ENCODE data around the gene SSBP4.

The SSBP4 gene

DNA sequence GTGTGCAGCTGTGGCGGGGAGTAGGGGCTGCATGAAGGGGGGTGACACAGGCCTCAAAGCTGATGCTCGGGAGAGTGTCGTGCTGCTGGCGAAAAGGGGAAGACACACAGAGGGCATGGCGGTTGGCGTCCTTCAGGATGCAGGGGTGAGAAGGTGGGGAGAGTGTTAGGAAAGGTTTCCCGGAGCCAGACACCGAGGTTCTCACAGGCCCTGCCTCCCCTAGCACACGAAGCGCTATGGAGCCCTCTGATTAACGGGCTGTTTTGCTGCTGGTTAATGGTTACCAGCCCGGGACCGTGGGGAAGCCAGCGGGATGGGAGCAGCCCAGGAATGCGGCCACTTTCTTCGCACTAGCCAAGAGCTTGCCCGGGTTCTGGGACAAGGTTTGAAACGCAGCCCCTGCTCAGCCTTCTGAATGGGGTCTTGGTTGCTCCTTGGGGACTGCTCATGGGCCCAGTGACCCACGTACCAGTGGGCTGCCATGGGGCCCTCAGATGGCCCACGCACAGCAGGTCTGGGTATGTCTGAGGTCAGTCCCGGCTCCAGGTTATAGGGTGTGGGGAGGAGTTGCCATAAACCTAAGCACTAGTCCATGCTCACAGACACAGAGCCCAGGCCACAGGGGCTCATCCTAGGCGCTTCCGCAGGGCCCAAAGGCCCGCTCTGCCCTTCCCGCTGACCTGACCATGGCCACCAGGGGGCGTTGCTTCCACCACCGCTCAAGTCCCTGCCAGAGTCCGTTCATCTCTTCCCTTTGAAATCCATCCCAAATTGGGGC, 50.1 kb downstream of the SSBP4 start:
- no peaks in the 10 kb centered on the region for H3K9me3 ChIP-seq (ENCODE audit: control insufficient read depth, low read length)
- H3K9ac ChIP-seq (ENCODE audit: low read length), result no peak overlapping the region
- peak; percentile 81 for DNase-seq (ENCODE audit: low read depth)
- no peak overlapping the region for H3K4me3 ChIP-seq (ENCODE audit: low read length)
- H3K36me3 ChIP-seq (ENCODE audit: control insufficient read depth, insufficient read depth, low read length, severe bottlenecking), result peaks cover 11% of the 10 kb centered on the region
- peaks cover 25% of the 10 kb centered on the region for H3K4me1 ChIP-seq (ENCODE audit: control insufficient read depth, insufficient read depth, low read length)
- H3K27me3 ChIP-seq (replicated peaks; ENCODE audit: control insufficient read depth, insufficient read depth, low read length), result no peaks in the 10 kb centered on the region

DNA sequence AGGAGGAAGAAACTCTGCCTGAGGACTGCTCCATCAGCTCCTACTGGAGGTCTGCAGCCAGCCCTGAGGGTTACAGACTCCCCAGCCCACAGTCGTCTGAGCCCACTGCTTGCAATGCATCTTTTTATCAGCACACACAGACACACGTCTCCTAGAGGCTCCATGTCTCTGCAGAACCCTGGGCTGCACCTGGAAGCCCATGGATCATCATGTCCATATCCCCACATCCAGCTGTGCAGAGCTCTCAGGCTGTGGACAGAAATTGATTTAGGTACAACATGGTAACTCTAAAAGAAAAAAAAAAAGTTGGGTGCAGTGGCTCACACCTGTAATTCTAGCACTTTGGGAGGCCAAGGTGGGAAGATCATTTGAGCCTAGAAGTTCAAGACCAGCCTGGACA, 51.6 kb downstream of the SSBP4 start:
- H3K9me3 ChIP-seq (ENCODE audit: control insufficient read depth, low read length), result no peaks in the 10 kb centered on the region
- no peak overlapping the region for H3K4me3 ChIP-seq (ENCODE audit: low read length)
- no peak overlapping the region for H3K9ac ChIP-seq (ENCODE audit: low read length)
- DNase-seq (ENCODE audit: low read depth), result no peak
- H3K36me3 ChIP-seq (ENCODE audit: control insufficient read depth, insufficient read depth, low read length, severe bottlenecking), result peaks cover 6% of the 10 kb centered on the region
- peaks cover 13% of the 10 kb centered on the region for H3K4me1 ChIP-seq (ENCODE audit: control insufficient read depth, insufficient read depth, low read length)
- H3K27me3 ChIP-seq (replicated peaks; ENCODE audit: control insufficient read depth, insufficient read depth, low read length), result no peaks in the 10 kb centered on the region

- Histone ChIP-seq H3K27me3 (replicated peaks; ENCODE audit: control insufficient read depth, insufficient read depth, low read length) (no peaks in the 10 kb centered on the region), H3K4me1 (ENCODE audit: control insufficient read depth, insufficient read depth, low read length) (peaks cover 18% of the 10 kb centered on the region), H3K9me3 (ENCODE audit: control insufficient read depth, low read length) (no peaks in the 10 kb centered on the region), H3K4me3 (ENCODE audit: low read length) (no peak overlapping the region), H3K36me3 (ENCODE audit: control insufficient read depth, insufficient read depth, low read length, severe bottlenecking) (peaks cover 6% of the 10 kb centered on the region), H3K9ac (ENCODE audit: low read length) (no peak overlapping the region)
- DNase-seq (ENCODE audit: low read depth), result no peak
Measured at GRCh38 chr19:18473003-18473705, 54.0 kb downstream of the SSBP4 start.

GRCh38 chr19:18473706-18474087, 54.5 kb downstream of the SSBP4 start:
- Histone ChIP-seq H3K9me3 (ENCODE audit: control insufficient read depth, low read length) (no peaks in the 10 kb centered on the region), H3K36me3 (ENCODE audit: control insufficient read depth, insufficient read depth, low read length, severe bottlenecking) (peaks cover 6% of the 10 kb centered on the region), H3K9ac (ENCODE audit: low read length) (no peak overlapping the region), H3K4me1 (ENCODE audit: control insufficient read depth, insufficient read depth, low read length) (peaks cover 22% of the 10 kb centered on the region), H3K4me3 (ENCODE audit: low read length) (no peak overlapping the region), H3K27me3 (replicated peaks; ENCODE audit: control insufficient read depth, insufficient read depth, low read length) (no peaks in the 10 kb centered on the region)
- no peak for DNase-seq (ENCODE audit: low read depth)

DNA sequence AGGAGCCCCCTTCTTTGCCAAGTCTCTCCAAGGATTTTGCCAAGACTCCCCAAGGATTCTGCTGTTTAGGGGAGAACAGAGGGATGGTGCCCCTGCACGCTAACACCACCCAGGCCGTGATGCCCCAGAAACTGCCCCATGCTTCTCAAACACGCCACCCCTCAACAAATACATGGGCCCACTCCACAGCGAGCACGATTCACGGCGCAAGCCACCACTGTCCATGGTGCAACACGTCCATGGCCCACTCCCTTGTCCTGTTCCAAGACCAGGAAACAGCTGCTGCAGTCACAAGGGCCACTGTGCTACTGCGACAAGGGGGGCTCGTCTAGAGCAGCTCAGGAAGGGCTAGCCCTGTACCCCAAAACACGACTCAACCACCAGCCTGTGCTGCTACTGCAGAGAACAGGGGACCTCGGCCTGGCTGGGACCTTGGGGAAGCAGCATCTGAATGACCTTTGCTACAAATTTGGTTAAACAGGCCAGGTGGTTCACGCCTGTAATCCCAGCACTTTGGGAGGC, 55.2 kb downstream of the SSBP4 start:
- Histone ChIP-seq H3K4me1 (ENCODE audit: control insufficient read depth, insufficient read depth, low read length) (peaks cover 30% of the 10 kb centered on the region), H3K36me3 (ENCODE audit: control insufficient read depth, insufficient read depth, low read length, severe bottlenecking) (peaks cover 6% of the 10 kb centered on the region), H3K4me3 (ENCODE audit: low read length) (no peak overlapping the region), H3K9me3 (ENCODE audit: control insufficient read depth, low read length) (no peaks in the 10 kb centered on the region), H3K27me3 (replicated peaks; ENCODE audit: control insufficient read depth, insufficient read depth, low read length) (no peaks in the 10 kb centered on the region), H3K9ac (ENCODE audit: low read length) (no peak overlapping the region)
- no peak for DNase-seq (ENCODE audit: low read depth)

GRCh38 chr19:18475004-18475453, 55.8 kb downstream of the SSBP4 start:
- Histone ChIP-seq H3K9ac (ENCODE audit: low read length) (no peak overlapping the region), H3K4me3 (ENCODE audit: low read length) (no peak overlapping the region), H3K27me3 (replicated peaks; ENCODE audit: control insufficient read depth, insufficient read depth, low read length) (no peaks in the 10 kb centered on the region), H3K4me1 (ENCODE audit: control insufficient read depth, insufficient read depth, low read length) (peaks cover 32% of the 10 kb centered on the region), H3K9me3 (ENCODE audit: control insufficient read depth, low read length) (no peaks in the 10 kb centered on the region), H3K36me3 (ENCODE audit: control insufficient read depth, insufficient read depth, low read length, severe bottlenecking) (peaks cover 6% of the 10 kb centered on the region)
- no peak for DNase-seq (ENCODE audit: low read depth)

- Histone ChIP-seq H3K4me1 (ENCODE audit: control insufficient read depth, insufficient read depth, low read length) (peaks cover 38% of the 10 kb centered on the region), H3K4me3 (ENCODE audit: low read length) (no peak overlapping the region), H3K36me3 (ENCODE audit: control insufficient read depth, insufficient read depth, low read length, severe bottlenecking) (peaks cover 6% of the 10 kb centered on the region), H3K27me3 (replicated peaks; ENCODE audit: control insufficient read depth, insufficient read depth, low read length) (no peaks in the 10 kb centered on the region), H3K9ac (ENCODE audit: low read length) (no peak overlapping the region), H3K9me3 (ENCODE audit: control insufficient read depth, low read length) (no peaks in the 10 kb centered on the region)
- no peak for DNase-seq (ENCODE audit: low read depth)
Measured at GRCh38 chr19:18475762-18476331, 56.6 kb downstream of the SSBP4 start.

DNA sequence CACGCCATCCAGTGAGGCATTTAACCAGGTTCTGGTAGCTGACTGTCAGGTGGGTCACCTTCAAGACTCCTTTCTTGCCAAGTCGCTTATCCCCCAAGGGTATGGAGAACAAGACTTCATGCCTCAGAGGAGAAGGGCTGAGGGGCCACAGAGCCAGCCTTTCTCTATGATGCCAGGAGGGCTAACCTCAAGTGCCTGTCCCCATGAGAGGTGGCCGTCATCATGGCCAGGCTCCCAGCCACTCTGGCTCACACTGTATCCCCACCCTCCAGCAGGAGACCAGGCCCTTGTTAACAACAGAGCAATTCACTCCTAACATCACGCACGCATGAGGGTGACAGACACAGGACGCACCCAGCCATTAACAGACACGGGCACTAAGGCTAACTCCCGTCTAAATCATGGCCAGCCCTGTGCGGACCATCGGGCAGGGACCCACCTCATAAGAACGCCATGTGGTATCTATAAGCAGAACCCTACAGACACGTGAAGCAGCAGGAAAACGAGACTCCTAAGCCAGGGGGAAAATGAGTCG, 57.4 kb downstream of the SSBP4 start:
- peaks cover 6% of the 10 kb centered on the region for H3K36me3 ChIP-seq (ENCODE audit: control insufficient read depth, insufficient read depth, low read length, severe bottlenecking)
- H3K9me3 ChIP-seq (ENCODE audit: control insufficient read depth, low read length), result no peaks in the 10 kb centered on the region
- DNase-seq (ENCODE audit: low read depth), result no peak
- no peak overlapping the region for H3K4me3 ChIP-seq (ENCODE audit: low read length)
- H3K9ac ChIP-seq (ENCODE audit: low read length), result peak overlapping the region; percentile 50
- H3K27me3 ChIP-seq (replicated peaks; ENCODE audit: control insufficient read depth, insufficient read depth, low read length), result no peaks in the 10 kb centered on the region
- H3K4me1 ChIP-seq (ENCODE audit: control insufficient read depth, insufficient read depth, low read length), result peaks cover 41% of the 10 kb centered on the region

DNA sequence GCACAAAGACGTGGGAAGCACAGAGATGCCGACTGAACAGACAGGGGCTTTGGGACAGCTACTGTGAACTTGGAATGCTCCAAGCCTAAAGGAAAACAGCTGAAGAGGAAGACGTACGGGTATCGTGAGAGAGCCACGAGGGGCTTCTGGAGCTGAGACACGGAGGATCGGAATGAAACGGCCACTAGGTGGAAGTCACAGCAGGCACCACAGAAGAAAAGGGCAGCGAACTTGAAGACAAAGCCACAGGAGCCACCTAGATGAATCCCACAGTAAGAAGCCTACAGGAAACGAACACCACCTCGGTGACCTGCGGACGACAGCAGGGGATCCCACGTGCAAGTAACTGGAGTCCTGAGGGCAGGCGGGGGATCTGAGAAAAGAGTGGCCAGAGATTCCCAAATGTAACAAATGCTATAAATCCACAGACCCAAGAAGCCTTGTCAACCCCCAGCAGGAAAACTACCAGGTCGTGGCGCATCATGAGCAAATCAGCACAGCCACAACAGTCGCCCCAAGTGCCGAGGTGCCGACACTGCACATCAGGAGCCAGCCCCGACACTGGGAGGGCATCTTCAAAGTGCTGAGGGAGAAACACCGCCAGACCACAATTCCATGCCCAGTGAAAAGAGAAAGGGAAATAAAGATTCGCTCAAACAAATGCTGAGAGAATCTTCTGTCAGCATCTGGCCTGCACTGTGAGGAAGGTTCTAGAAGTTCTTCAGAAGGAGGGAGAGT, 58.0 kb downstream of the SSBP4 start:
- Histone ChIP-seq H3K9ac (ENCODE audit: low read length) (peak overlapping the region; percentile 50), H3K4me1 (ENCODE audit: control insufficient read depth, insufficient read depth, low read length) (peaks cover 41% of the 10 kb centered on the region), H3K9me3 (ENCODE audit: control insufficient read depth, low read length) (no peaks in the 10 kb centered on the region), H3K36me3 (ENCODE audit: control insufficient read depth, insufficient read depth, low read length, severe bottlenecking) (peaks cover 4% of the 10 kb centered on the region), H3K4me3 (ENCODE audit: low read length) (no peak overlapping the region), H3K27me3 (replicated peaks; ENCODE audit: control insufficient read depth, insufficient read depth, low read length) (no peaks in the 10 kb centered on the region)
- DNase-seq (ENCODE audit: low read depth), result no peak

DNA sequence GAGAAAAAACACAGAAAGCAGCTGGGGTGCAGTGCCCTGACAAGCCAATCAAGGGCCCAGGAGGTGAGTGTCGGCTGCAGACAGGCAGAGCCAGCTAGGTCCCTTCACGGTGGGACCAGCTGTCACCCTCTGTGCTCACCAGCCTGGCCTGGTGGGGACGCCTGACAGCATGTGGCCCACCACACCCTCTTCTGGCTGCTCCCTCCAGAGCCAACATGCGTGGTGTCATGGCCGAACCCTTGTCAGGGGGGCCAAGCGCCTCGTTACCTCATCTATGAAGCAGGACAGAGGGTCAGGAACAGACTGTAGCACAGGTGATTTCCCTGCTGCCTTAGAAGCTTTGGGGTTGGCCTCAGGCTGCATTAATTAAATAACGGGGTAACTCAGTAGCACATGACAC, 58.8 kb downstream of the SSBP4 start:
- no peaks in the 10 kb centered on the region for H3K27me3 ChIP-seq (replicated peaks; ENCODE audit: control insufficient read depth, insufficient read depth, low read length)
- peaks cover 41% of the 10 kb centered on the region for H3K4me1 ChIP-seq (ENCODE audit: control insufficient read depth, insufficient read depth, low read length)
- H3K9me3 ChIP-seq (ENCODE audit: control insufficient read depth, low read length), result no peaks in the 10 kb centered on the region
- no peak overlapping the region for H3K4me3 ChIP-seq (ENCODE audit: low read length)
- no peaks in the 10 kb centered on the region for H3K36me3 ChIP-seq (ENCODE audit: control insufficient read depth, insufficient read depth, low read length, severe bottlenecking)
- H3K9ac ChIP-seq (ENCODE audit: low read length), result no peak overlapping the region
- no peak for DNase-seq (ENCODE audit: low read depth)

All from adipocyte (in vitro differentiated cells).